KOPT-K1 (cell line): ENCODE measurements around the gene PRICKLE2.

ENCODE experiments used
- H3K27ac ChIP-seq: fragments of 200-600 bp; sonication (generic); 2 replicates; pipeline ENCODE4 v1.5.1; 2016; ENCODE audit warnings: antibody characterized with exemption, mild to moderate bottlenecking, low read depth, low read length; ENCODE audit not compliant: poor library complexity, severe bottlenecking
- H3K36me3 ChIP-seq: fragments of 200-600 bp; sonication (generic); 2 replicates; pipeline ENCODE4 v1.5.1; 2017; ENCODE audit warnings: antibody characterized with exemption, mild to moderate bottlenecking, low read length, moderate library complexity; ENCODE audit not compliant: insufficient read depth
- H3K9me3 ChIP-seq: fragments of 200-600 bp; sonication (generic); 2 replicates; pipeline ENCODE4 v1.5.1; 2017; ENCODE audit warnings: antibody characterized with exemption, low read length, mild to moderate bottlenecking; ENCODE audit not compliant: insufficient read depth, poor library complexity, severe bottlenecking

PRICKLE2 gene

GRCh38 chr3:64072126-64072525 is 153.1 kb downstream of the PRICKLE2 start:
- no peak overlapping the region for H3K27ac ChIP-seq
- H3K36me3 ChIP-seq: no peaks in the 10 kb centered on the region
- no peaks in the 10 kb centered on the region for H3K9me3 ChIP-seq

- no peaks in the 10 kb centered on the region for H3K36me3 ChIP-seq
- H3K27ac ChIP-seq: no peak overlapping the region
These were observed 154.6 kb downstream of the PRICKLE2 start for GRCh38 chr3:64070704-64071103.

GRCh38 chr3:64067506-64068346 is 157.5 kb downstream of the PRICKLE2 start:
- no peaks in the 10 kb centered on the region for H3K36me3 ChIP-seq
- no peaks in the 10 kb centered on the region for H3K9me3 ChIP-seq
- no peak overlapping the region for H3K27ac ChIP-seq

More at GRCh38 chr3:64070704-64071103, 154.6 kb downstream of the PRICKLE2 start:
- no peaks in the 10 kb centered on the region for H3K9me3 ChIP-seq

GRCh38 chr3:64064804-64065203 is 160.5 kb downstream of the PRICKLE2 start:
- H3K36me3 ChIP-seq: no peaks in the 10 kb centered on the region
- no peaks in the 10 kb centered on the region for H3K9me3 ChIP-seq
- no peak overlapping the region for H3K27ac ChIP-seq

GRCh38 chr3:64063983-64064438 is 161.3 kb downstream of the PRICKLE2 start:
- no peaks in the 10 kb centered on the region for H3K9me3 ChIP-seq
- no peak overlapping the region for H3K27ac ChIP-seq

GRCh38 chr3:64063207-64063982 is 161.9 kb downstream of the PRICKLE2 start:
- Histone ChIP-seq H3K9me3 (no peaks in the 10 kb centered on the region), H3K36me3 (no peaks in the 10 kb centered on the region), H3K27ac (no peak overlapping the region)

More at GRCh38 chr3:64063983-64064438, 161.3 kb downstream of the PRICKLE2 start:
- no peaks in the 10 kb centered on the region for H3K36me3 ChIP-seq

GRCh38 chr3:64061628-64062027 is 163.6 kb downstream of the PRICKLE2 start:
- H3K9me3 ChIP-seq: no peaks in the 10 kb centered on the region
- H3K36me3 ChIP-seq: no peaks in the 10 kb centered on the region
- H3K27ac ChIP-seq: no peak overlapping the region

GRCh38 chr3:64059484-64060175 is 165.6 kb downstream of the PRICKLE2 start:
- H3K9me3 ChIP-seq: no peaks in the 10 kb centered on the region
- no peak overlapping the region for H3K27ac ChIP-seq
- no peaks in the 10 kb centered on the region for H3K36me3 ChIP-seq

GRCh38 chr3:64058566-64058965 is 166.7 kb downstream of the PRICKLE2 start:
- H3K9me3 ChIP-seq: no peaks in the 10 kb centered on the region
- no peaks in the 10 kb centered on the region for H3K36me3 ChIP-seq
- H3K27ac ChIP-seq: no peak overlapping the region

- Histone ChIP-seq H3K9me3 (no peaks in the 10 kb centered on the region), H3K36me3 (no peaks in the 10 kb centered on the region), H3K27ac (no peak overlapping the region)
These were observed 168.0 kb downstream of the PRICKLE2 start for GRCh38 chr3:64057231-64057630.

- Histone ChIP-seq H3K9me3 (no peaks in the 10 kb centered on the region), H3K36me3 (no peaks in the 10 kb centered on the region), H3K27ac (no peak overlapping the region)
These were observed 168.6 kb downstream of the PRICKLE2 start for GRCh38 chr3:64056606-64057180.

- H3K27ac ChIP-seq: no peak overlapping the region
- H3K9me3 ChIP-seq: no peaks in the 10 kb centered on the region
- H3K36me3 ChIP-seq: no peaks in the 10 kb centered on the region
These were observed 170.2 kb downstream of the PRICKLE2 start for GRCh38 chr3:64055076-64055475.

- Histone ChIP-seq H3K36me3 (no peaks in the 10 kb centered on the region), H3K9me3 (no peaks in the 10 kb centered on the region), H3K27ac (no peak overlapping the region)
These were observed 170.8 kb downstream of the PRICKLE2 start for GRCh38 chr3:64054488-64054887.

- Histone ChIP-seq H3K36me3 (no peaks in the 10 kb centered on the region), H3K9me3 (no peaks in the 10 kb centered on the region), H3K27ac (no peak overlapping the region)
These were observed 171.7 kb downstream of the PRICKLE2 start for GRCh38 chr3:64053581-64053980.

- Histone ChIP-seq H3K36me3 (no peaks in the 10 kb centered on the region), H3K27ac (no peak overlapping the region), H3K9me3 (no peaks in the 10 kb centered on the region)
These were observed 172.1 kb downstream of the PRICKLE2 start for GRCh38 chr3:64053117-64053516.
